ENCODE results near the gene TBC1D12.
A peak's percentile ranks its signal among the peaks of the same experiment; 100 is the strongest.

Gene TBC1D12

DNA sequence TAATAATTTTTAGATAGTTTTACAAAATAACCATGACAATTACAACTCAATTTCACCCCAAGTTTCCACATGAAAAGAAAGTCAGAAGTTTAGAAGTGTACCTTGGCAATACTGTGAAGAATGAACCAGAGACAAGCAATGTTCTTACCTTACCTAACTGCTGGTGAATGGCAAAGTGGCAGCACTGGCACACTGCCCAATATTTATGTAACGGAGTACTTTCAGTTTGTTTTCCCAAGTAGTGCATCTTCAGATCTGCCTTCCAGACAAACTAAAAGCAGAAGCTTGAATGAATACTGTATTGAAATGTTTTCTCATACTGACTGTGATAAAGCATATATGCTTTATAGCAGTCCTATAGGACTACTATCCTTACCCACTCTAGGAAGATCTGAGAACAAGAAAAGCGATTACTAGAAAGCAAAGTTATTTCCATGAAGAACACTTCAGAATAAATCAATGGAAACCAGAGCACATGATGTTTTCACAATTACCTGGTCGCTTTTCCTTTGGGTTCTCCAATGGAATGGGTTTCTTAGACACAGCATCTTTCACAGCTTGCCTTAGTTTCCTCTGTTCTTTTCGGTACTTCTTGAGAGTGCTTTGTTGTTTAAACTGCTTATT, 41.1 kb upstream of the TBC1D12 start:
- no peak overlapping the region for H3K27ac ChIP-seq (ENCODE audit: low read depth, low read length)
- H3K4me2 ChIP-seq (ENCODE audit: low read length): peak overlapping the region; percentile 16
- H3K4me3 ChIP-seq (ENCODE audit: low read length): no peak overlapping the region
- no peak overlapping the region for H4K8ac ChIP-seq (ENCODE audit: low read depth, low read length)
- WGBS (ENCODE audit: extremely low coverage, insufficient coverage, low lambda C conversion rate): no CpG with 5 or more reads among the region's 4 CpGs
- H2BK15ac ChIP-seq (replicated peaks; ENCODE audit: low read depth): no peak overlapping the region
- peak overlapping the region; percentile 34 for H3K56ac ChIP-seq (ENCODE audit: low read length)
- no peak overlapping the region for H3K4ac ChIP-seq (ENCODE audit: low read depth, low read length)
- H3K4me1 ChIP-seq (ENCODE audit: control insufficient read depth, low read depth, low read length): peaks cover 2% of the 10 kb centered on the region
- no peak overlapping the region for H2BK5ac ChIP-seq (ENCODE audit: low read length)
- peaks cover 5% of the 10 kb centered on the region for H3K79me1 ChIP-seq (ENCODE audit: low read length)
- peaks cover 15% of the 10 kb centered on the region for H3K79me2 ChIP-seq (ENCODE audit: control insufficient read depth, insufficient read depth, low read length)
- no peaks in the 10 kb centered on the region for H3K27me3 ChIP-seq (ENCODE audit: insufficient read depth, low read length, poor library complexity)
- H2BK120ac ChIP-seq (ENCODE audit: low read depth, low read length): no peak overlapping the region
- no peak overlapping the region for H3K18ac ChIP-seq (ENCODE audit: low read length)
- H3K23ac ChIP-seq (ENCODE audit: low read length): no peak overlapping the region
- H3K36me3 ChIP-seq (ENCODE audit: control insufficient read depth, insufficient read depth, low read length): no peaks in the 10 kb centered on the region
- H4K5ac ChIP-seq (ENCODE audit: low read length): no peak overlapping the region
- DNase-seq: no peak
- H2AK5ac ChIP-seq (ENCODE audit: low read length): no peak overlapping the region
- H3K9ac ChIP-seq (ENCODE audit: low read length): peak overlapping the region; percentile 34

DNA sequence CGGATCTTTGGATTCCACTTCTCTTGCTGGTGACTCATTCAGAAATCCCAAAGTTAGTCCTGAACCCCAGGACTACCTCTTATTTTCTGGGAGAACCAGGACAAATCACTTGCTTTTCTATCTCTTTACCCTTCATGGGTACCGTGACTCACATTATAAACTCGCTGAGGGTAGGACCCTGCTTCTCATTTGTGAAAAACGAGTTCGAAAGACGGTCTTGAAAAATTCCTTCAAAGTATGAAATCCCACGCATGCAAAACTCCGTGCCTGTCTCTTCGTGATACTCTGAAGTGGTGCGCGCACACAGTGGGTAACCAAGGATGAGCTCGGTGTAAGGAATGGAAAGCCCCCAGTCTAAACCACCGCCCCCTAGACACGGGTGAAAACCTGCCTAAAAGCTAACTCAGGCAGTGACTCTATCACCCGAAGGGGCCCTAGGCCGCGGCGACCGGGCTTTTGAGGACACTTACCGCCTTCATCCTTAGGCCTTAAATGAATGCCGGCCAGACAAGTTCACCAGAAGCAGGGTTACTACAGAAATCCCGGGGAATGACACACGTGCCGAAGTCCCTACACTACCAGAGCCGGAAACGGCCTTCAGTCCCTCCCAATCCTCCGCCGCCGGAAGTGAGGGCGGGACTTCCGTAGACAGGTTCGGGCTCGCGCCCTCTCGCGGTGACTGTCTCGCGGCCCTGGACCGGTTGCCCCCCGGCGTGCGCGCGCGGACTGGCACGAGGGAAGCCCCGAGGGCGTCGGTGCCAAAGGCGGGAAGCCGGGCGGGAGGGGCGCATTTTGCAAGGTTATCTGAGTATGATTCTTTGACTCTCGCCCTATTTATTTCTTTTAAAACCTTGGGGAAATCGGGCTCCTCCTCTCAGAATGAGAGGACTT, 39.7 kb upstream of the TBC1D12 start, which contains the start of gene NOC3L:
Gene NOC3L (minus strand): TSS at position 580 of the 891 bp plus-strand sequence. CDS start 101 bp downstream, at position 479.
- DNase-seq: peak; percentile 98
- H3K36me3 ChIP-seq (ENCODE audit: control insufficient read depth, insufficient read depth, low read length): no peaks in the 10 kb centered on the region
- peaks cover 2% of the 10 kb centered on the region for H3K4me1 ChIP-seq (ENCODE audit: control insufficient read depth, low read depth, low read length)
- no peak within 1 kb of the TSS for H4K8ac ChIP-seq (ENCODE audit: low read depth, low read length)
- no peak within 1 kb of the TSS for H3K23ac ChIP-seq (ENCODE audit: low read length)
- H3K27ac ChIP-seq (ENCODE audit: low read depth, low read length): no peak within 1 kb of the TSS
- no peak within 1 kb of the TSS for H2BK120ac ChIP-seq (ENCODE audit: low read depth, low read length)
- peak within 1 kb of the TSS; percentile 91 for H4K5ac ChIP-seq (ENCODE audit: low read length)
- peak within 1 kb of the TSS; percentile 17 for H3K4ac ChIP-seq (ENCODE audit: low read depth, low read length)
- no CpG with 5 or more reads among the region's 55 CpGs for WGBS (ENCODE audit: extremely low coverage, insufficient coverage, low lambda C conversion rate)
- peak within 1 kb of the TSS; percentile 56 for H3K4me2 ChIP-seq (ENCODE audit: low read length)
- no peak within 1 kb of the TSS for H2BK15ac ChIP-seq (replicated peaks; ENCODE audit: low read depth)
- peaks cover 15% of the 10 kb centered on the region for H3K79me2 ChIP-seq (ENCODE audit: control insufficient read depth, insufficient read depth, low read length)
- peak within 1 kb of the TSS; percentile 86 for H3K9ac ChIP-seq (ENCODE audit: low read length)
- no peak within 1 kb of the TSS for H2AK5ac ChIP-seq (ENCODE audit: low read length)
- peak within 1 kb of the TSS; percentile 57 for H3K18ac ChIP-seq (ENCODE audit: low read length)
- no peak within 1 kb of the TSS for H2BK5ac ChIP-seq (ENCODE audit: low read length)
- no peaks in the 10 kb centered on the region for H3K27me3 ChIP-seq (ENCODE audit: insufficient read depth, low read length, poor library complexity)
- H3K79me1 ChIP-seq (ENCODE audit: low read length): peaks cover 5% of the 10 kb centered on the region
- peak within 1 kb of the TSS; percentile 91 for H3K56ac ChIP-seq (ENCODE audit: low read length)
- H3K4me3 ChIP-seq (ENCODE audit: low read length): peak within 1 kb of the TSS; percentile 92

DNA sequence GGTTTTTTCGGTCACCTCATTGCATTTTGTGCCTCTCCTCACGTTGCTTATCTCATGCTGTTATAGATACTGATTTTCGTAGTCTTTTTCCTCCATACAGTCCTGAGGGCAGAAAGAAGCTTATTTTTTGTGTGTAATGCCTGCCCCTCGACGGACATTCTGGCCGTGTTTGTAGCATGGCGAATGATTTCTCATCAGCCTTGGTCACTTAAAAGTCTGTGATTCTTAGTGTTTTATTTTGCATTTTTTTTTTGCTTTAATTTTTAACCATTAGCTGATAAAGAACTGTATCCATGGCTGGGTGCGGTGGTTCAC, 39.1 kb upstream of the TBC1D12 start:
- H4K5ac ChIP-seq (ENCODE audit: low read length): peak overlapping the region; percentile 91
- no peaks in the 10 kb centered on the region for H3K36me3 ChIP-seq (ENCODE audit: control insufficient read depth, insufficient read depth, low read length)
- no peak overlapping the region for H2BK5ac ChIP-seq (ENCODE audit: low read length)
- peak overlapping the region; percentile 74 for H3K56ac ChIP-seq (ENCODE audit: low read length)
- no peak overlapping the region for H2AK5ac ChIP-seq (ENCODE audit: low read length)
- no peak overlapping the region for H2BK15ac ChIP-seq (replicated peaks; ENCODE audit: low read depth)
- no peak overlapping the region for H2BK120ac ChIP-seq (ENCODE audit: low read depth, low read length)
- peaks cover 5% of the 10 kb centered on the region for H3K79me1 ChIP-seq (ENCODE audit: low read length)
- H3K4me1 ChIP-seq (ENCODE audit: control insufficient read depth, low read depth, low read length): peaks cover 2% of the 10 kb centered on the region
- peaks cover 15% of the 10 kb centered on the region for H3K79me2 ChIP-seq (ENCODE audit: control insufficient read depth, insufficient read depth, low read length)
- H3K27ac ChIP-seq (ENCODE audit: low read depth, low read length): no peak overlapping the region
- no CpG with 5 or more reads among the region's 8 CpGs for WGBS (ENCODE audit: extremely low coverage, insufficient coverage, low lambda C conversion rate)
- DNase-seq: no peak
- H3K4me3 ChIP-seq (ENCODE audit: low read length): no peak overlapping the region
- no peak overlapping the region for H3K18ac ChIP-seq (ENCODE audit: low read length)
- no peaks in the 10 kb centered on the region for H3K27me3 ChIP-seq (ENCODE audit: insufficient read depth, low read length, poor library complexity)
- H3K9ac ChIP-seq (ENCODE audit: low read length): peak overlapping the region; percentile 43
- H3K4me2 ChIP-seq (ENCODE audit: low read length): peak overlapping the region; percentile 36
- H3K4ac ChIP-seq (ENCODE audit: low read depth, low read length): no peak overlapping the region
- H3K23ac ChIP-seq (ENCODE audit: low read length): no peak overlapping the region
- H4K8ac ChIP-seq (ENCODE audit: low read depth, low read length): no peak overlapping the region

DNA sequence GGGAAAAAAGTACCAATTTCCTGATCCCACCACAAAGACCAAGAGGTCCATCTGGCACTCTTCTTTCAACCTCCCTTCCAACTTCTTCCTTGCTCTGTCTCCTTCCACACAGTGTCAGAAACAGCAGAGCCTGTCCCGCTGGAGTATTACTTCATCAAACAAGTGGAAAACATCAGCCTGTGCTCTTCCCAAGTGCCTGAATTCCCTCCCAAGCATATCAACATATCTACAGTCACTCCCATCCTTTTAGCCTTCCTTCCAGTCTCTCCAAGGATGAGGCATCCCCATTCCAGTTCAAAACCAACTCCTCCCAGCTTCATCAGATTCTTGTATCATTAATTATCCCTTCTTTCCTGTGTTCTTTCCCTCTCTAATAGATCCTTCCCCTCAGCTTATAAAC, 37.9 kb upstream of the TBC1D12 start:
- no peak overlapping the region for H3K27ac ChIP-seq (ENCODE audit: low read depth, low read length)
- H3K79me1 ChIP-seq (ENCODE audit: low read length): peaks cover 3% of the 10 kb centered on the region

DNA sequence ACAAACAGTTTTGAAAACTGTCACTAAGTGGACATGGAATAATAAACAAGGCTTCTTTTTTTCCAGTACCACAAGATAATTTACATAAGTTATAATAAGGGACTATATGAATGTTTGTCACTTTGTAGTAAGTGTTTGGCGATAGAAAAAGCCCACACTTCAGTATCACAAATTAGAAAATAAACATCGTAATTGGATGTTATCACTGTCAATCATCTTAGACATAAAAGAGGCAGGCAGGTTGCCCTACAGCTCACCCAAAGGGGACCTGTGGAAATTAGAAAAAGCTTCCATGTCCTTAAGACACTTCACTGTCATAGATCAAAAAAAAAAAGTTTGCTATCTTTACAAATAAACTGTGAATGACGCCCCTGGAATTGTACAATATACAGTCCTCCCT, 36.0 kb upstream of the TBC1D12 start:
- no CpG with 5 or more reads among the region's 3 CpGs for WGBS (ENCODE audit: extremely low coverage, insufficient coverage, low lambda C conversion rate)
- no peak overlapping the region for H3K27ac ChIP-seq (ENCODE audit: low read depth, low read length)

More for the DNA sequence above, 37.9 kb upstream of the TBC1D12 start:
- Histone ChIP-seq H2BK15ac (replicated peaks; ENCODE audit: low read depth) (no peak overlapping the region), H3K4me3 (ENCODE audit: low read length) (no peak overlapping the region), H3K4me1 (ENCODE audit: control insufficient read depth, low read depth, low read length) (peaks cover 2% of the 10 kb centered on the region), H3K23ac (ENCODE audit: low read length) (no peak overlapping the region), H3K4me2 (ENCODE audit: low read length) (no peak overlapping the region), H3K9ac (ENCODE audit: low read length) (no peak overlapping the region), H3K27me3 (ENCODE audit: insufficient read depth, low read length, poor library complexity) (no peaks in the 10 kb centered on the region), H4K5ac (ENCODE audit: low read length) (no peak overlapping the region), H3K36me3 (ENCODE audit: control insufficient read depth, insufficient read depth, low read length) (no peaks in the 10 kb centered on the region), H2AK5ac (ENCODE audit: low read length) (no peak overlapping the region), H2BK120ac (ENCODE audit: low read depth, low read length) (no peak overlapping the region), H4K8ac (ENCODE audit: low read depth, low read length) (no peak overlapping the region), H3K79me2 (ENCODE audit: control insufficient read depth, insufficient read depth, low read length) (peaks cover 13% of the 10 kb centered on the region), H3K56ac (ENCODE audit: low read length) (no peak overlapping the region), H2BK5ac (ENCODE audit: low read length) (no peak overlapping the region), H3K18ac (ENCODE audit: low read length) (no peak overlapping the region), H3K4ac (ENCODE audit: low read depth, low read length) (no peak overlapping the region)
- no CpG with 5 or more reads among the region's 1 CpG for WGBS (ENCODE audit: extremely low coverage, insufficient coverage, low lambda C conversion rate)
- DNase-seq: no peak

More for the DNA sequence above, 36.0 kb upstream of the TBC1D12 start:
- Histone ChIP-seq H3K4me1 (ENCODE audit: control insufficient read depth, low read depth, low read length) (peaks cover 2% of the 10 kb centered on the region), H4K5ac (ENCODE audit: low read length) (no peak overlapping the region), H3K4me3 (ENCODE audit: low read length) (no peak overlapping the region), H3K23ac (ENCODE audit: low read length) (no peak overlapping the region), H2BK15ac (replicated peaks; ENCODE audit: low read depth) (no peak overlapping the region), H2AK5ac (ENCODE audit: low read length) (no peak overlapping the region), H3K27me3 (ENCODE audit: insufficient read depth, low read length, poor library complexity) (no peaks in the 10 kb centered on the region), H4K8ac (ENCODE audit: low read depth, low read length) (no peak overlapping the region), H2BK5ac (ENCODE audit: low read length) (no peak overlapping the region), H3K9ac (ENCODE audit: low read length) (no peak overlapping the region), H3K18ac (ENCODE audit: low read length) (no peak overlapping the region), H3K4me2 (ENCODE audit: low read length) (no peak overlapping the region), H3K36me3 (ENCODE audit: control insufficient read depth, insufficient read depth, low read length) (no peaks in the 10 kb centered on the region), H3K4ac (ENCODE audit: low read depth, low read length) (no peak overlapping the region), H3K79me1 (ENCODE audit: low read length) (peaks cover 1% of the 10 kb centered on the region), H3K79me2 (ENCODE audit: control insufficient read depth, insufficient read depth, low read length) (peaks cover 10% of the 10 kb centered on the region), H3K56ac (ENCODE audit: low read length) (no peak overlapping the region), H2BK120ac (ENCODE audit: low read depth, low read length) (no peak overlapping the region)
- no peak for DNase-seq
